OCI-M2 (cell line): ENCODE measurements around the gene ECI1.
"Not testable (repeated sequence)": the region's sequence is repeated elsewhere in the genome, so short reads cannot be mapped to it uniquely, and the experiment has no call there.

ENCODE experiments used
- DNase-seq: peaks from one replicate; lab custom pipeline; 2025; ENCODE audit not compliant: unreplicated experiment; lab: John Stamatoyannopoulos, UW

ECI1 gene

DNA sequence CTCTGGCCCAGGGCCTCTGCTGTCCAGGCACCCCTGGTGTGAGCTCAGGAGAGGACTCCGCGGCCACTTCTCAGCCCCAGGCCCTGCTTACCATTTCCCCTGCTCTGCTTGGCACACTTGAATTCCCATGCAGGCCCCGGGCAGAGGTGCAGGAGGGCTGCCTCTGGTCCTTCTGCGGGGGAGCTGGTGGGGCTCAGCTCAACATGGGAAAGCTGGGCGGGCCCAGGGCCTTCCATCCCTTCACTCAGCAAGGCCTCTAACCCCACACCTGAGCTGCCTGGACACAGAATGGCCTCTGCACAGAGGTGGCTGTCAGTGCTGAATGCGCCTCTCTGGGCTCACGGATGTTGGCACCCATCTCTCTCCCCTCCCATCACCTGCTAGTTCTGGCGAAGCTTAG, 29.1 kb upstream of the ECI1 start:
- DNase-seq = no peak

DNA sequence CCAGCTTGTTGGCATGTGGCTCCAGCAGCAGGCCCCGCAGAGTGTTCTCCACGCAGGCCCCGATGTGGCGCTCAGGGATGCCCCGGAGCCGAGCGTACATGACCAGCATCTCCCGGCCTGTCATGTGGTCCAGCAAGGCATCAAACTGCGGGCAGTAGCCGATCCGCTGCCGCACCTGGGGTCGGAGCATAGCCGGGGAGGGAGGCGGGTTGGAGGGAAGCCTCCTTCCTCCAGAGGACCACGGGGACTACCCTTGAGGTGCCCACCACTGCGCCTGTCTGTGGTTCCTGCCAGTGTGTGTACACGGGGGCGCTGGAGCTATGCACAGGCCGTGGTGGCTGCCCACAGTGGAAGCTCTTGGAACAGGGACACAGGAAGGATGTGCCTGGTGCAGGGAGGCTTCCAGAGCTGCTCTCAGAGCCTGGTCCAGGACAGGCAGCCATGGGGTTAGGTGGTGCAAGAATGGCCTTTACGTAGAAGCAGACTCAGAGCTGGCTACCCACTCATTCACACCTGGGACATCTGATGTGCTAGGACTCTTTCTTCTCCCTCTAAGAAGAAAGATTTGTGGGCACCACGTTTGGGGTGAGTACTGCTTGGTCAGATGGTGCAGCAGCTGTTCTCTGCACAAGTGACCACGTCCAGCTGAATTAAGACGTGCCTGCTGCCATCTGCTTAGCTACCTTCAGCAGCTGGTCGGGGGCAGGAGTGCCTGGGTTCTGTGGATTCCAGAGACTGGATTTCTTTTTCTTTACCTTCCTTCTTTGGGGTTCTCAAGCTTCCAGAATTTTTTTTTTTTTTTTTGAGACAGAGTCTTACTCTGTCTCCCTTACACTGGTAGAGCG, 27.8 kb upstream of the ECI1 start:
- DNase-seq = no peak

DNA sequence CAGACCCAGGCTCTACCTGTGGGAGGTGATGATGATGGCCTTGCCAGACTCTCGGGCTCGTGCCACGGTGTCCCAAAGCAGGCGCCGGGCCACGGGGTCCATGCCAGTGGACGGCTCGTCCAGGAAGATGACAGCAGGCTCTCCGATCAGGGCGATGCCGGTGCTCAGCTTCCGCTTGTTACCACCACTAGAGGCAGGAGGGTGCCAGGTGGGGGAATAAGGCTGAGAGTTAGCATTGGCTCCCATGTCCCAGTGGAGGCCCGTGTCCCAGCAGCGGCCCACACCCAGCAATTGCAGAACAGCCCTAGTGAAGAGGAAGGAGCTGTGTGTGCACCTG, 26.9 kb upstream of the ECI1 start:
- no peak for DNase-seq

DNA sequence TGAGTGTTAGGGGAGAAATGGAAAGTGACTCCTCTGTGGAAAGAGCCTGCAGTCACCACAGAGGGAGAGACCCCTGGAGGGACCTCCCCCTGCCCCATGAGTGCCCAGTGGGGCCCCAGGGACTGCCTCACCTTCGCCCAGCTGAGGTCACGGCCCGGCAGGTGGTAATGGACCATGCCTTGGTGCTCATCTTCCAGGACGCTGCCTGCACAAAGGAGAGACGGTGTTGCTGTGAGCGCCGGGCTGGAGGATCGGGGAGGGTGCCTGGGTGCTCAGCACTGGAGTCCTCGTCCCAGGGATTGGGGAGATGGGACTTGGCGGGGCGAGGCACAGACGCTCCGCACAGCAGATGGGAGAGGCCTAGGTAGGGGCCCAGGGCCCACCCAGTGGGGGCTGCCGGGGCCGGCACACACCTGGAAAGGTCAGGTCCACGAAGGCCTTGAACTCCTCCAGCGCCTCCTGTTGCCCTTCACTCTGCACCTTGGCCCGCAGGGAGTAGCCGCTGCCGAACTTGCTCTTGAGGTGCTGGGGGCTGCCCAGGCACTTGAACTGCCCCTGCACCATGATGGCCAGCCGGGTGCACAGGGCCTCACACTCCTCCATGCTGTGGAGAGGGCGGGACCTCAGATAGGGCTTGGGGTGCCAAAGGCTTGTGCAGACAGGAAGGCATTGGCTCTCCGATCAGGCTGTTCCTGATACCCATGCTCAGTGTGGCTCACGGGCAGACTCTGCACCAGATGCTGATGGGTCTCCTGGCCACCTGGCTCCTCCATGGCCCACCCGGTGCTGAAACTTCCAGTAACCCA, 26.3 kb upstream of the ECI1 start:
- DNase-seq = no peak

DNA sequence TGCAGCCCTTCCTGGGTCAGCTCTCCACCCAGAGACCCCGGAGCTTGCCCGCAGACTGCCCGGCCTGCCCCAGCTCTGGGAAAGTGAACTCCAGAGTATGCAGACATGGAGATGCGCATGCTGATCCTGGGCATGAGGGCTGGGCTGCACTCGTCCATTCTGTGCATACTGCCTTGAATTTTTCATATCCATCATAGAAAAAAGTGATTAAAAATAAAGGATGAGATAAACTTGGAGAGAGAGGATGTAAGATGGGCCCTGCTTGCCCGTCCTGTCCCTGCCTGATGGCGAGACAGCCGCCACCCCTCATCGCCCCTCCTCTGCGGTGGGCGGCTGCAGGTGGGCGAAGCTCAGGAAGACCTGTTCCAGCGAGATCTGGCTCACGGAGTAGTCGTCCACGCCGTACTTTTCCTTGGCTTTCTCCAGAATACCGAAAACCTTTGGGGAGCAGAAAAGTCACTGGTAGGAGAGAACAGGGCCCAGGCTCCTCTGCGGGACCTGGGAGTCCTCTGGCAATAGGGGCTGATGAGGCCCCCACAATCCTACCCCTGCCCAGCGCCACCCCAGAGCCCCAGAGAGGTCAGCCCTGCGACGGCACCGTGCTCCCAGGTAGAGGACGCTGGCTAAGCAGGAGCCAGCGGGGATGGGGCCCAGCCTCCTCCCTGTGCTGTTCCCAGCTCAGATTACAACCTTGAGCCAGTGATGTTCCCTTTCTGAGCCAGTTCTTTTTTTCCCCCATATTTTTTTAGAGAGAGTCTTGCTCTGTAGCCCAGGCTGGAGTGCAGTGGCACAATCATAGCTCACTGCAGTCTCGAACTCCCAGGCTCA, 25.2 kb upstream of the ECI1 start:
- DNase-seq = no peak

DNA sequence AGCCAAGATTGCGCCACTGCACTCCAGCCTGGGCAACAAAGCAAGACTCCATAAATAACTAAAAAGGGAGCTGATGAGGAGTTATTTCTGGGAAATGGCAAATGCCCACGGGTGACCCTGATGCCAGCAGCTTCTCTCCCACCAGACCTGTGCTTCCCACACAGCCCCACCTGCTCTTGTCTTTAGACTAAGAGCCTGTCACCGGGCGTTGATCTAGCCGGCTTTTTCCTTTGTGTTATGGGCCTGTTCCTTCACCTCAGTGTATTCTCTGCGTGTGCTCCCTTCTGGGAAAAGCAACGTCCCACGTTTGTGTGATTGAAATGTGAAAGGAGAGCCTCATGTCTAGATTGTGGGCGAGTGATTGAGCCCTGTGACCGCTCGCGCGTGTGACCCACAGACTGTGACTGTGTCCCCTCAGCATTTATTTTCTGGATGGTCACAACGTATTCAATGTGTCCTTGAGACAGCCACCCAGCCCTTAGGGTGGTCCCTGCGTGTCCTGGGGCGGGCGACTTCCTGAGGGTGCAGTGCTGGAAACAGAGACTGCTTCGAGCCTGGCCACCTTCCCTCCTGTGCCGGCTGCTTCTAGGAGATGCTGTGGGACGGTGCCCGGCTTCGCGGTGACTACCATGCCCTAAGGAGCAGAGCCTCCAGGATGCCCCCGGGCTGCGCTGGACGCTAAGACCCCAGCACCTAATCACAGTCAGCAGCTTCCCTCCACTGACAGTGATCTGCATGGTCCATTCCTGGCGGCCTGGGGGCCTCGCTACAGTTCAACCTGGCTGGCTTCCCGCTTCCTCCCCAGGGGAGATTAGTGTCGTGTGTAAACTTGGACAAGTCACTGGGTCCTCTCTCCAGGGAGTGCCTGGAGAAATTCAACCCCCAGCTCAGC, 24.3 kb upstream of the ECI1 start:
- DNase-seq = no peak

DNA sequence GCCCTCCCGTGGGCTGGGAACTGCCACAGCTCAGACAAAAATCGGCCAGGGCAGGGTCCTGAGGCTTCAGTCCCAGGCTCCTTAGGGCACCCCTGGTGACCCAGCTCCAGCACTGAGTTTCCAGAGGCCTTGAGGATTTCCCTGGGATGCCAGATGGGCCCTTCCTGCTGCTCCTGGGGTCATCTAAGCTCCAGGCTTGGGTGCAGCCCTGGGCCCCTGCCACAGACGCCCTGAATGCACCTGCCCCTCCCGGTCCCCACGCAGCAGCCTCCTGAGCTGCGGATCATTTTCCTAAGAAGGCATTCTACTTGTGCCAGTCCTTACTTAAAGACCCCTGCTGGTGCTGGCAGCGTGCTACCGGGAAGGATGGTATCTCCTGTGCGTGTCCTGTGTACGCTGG, 22.5 kb upstream of the ECI1 start:
- DNase-seq = no peak

DNA sequence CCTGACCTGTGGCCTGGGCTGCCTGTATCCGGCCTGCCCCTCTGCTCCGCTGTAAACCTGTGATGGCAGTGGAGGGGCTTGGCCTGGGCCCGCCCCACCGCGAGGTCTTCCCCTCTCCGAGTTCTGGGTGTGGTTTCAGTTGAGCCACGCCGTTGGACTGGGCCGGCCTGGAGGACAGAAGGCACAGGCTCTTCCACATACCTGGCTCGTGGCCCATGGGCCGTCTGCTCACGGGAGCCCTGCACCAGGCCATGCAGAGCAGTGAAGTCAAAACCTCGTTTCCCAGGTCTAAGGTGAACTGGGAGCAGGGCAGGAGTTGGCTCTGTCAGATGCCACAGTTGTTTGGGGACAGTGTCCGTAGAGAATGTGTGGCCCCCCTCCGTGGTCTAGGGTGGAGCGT, 22.1 kb upstream of the ECI1 start:
- no peak for DNase-seq

DNA sequence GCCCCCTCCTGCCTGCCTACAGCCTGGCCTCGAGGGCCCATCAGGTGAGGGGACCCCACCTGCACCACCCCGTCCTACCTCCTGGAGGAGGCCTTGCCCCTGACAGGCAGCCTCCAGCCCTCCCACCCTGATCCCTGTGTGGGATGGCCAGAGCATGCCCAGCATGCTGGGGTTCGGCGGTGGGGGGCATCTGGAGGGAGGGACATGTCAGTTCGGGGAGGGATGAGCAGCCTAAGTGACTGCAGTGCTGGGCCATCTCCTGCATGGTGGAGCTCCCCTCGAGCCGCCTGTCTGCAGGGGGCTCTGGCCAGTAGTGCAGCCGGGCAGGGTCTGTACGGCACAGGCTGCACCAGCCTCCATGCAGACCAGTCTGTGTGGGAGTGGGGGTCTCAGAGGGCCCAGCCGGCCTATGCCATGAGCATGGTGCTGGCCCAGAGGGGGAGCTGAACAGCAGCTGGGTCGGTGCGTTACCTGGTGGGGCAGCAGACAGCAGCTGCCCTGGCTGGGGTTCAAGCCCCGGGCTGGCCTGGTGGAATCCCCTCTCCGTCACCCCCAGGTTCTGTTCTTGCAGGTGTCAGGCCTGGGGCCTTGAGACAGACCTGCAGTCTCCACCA, 20.6 kb upstream of the ECI1 start:
- DNase-seq = no peak

DNA sequence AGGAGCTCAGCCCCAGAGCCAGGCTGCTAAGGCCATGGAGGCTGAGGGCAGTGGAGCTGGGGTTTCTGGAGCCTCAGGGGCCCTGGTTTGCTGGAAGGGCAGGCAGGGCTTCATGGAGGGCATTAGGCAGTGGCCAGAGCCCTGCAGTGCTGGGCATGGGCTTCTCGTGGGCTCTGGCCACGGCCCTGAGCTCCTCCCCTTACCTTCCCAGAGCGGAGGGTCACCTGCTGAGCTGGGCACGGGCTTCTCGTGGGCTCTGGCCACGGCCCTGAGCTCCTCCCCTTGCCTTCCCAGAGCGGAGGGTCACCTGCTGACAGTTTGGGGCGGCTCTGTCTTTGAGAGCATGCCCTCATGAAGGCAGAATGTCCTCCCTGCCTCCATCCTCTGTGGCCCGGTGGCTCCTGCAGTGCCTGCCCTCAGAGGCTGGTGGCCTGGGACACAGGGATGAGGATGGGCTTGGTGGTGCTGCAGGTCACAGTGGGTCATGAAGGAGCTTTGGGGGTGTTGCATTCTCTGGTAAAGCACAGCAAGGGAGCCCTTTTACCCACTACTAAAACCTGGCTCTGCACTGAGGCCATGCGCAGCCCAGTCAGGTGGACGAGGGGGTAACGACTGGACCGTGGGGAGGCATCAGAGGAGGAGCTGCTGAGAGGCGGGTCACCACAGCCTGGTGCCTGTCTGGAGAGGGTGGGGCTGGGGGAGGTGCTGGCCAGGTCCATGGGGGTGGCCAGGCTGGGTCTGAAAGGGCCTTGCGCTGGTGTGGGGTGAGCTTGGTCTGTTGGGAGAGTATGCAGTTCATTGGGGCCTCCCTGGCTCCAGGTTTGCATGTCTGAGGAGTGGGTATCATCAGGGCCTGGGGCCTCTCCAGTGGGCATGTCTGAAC, 19.4 kb upstream of the ECI1 start:
- DNase-seq = no peak

DNA sequence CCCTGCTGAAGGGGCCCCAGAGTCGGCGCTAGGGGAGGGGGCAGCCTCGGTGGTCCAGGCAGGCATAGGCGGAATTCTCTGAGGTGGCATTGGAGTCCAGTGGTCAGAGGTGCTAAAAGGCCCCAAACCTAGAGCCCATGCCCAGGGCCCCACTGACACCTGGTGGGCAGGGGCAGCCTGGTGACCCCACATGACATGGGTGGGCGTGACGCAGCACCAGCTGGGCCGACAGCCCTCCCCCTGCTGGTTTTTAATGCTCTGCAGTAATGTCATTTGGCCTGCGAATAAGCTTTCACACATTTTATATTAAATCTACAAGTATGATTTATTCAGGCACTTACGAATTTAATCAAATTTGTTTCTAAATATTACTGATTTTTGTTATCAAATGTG, 18.7 kb upstream of the ECI1 start:
- DNase-seq = no peak

DNA sequence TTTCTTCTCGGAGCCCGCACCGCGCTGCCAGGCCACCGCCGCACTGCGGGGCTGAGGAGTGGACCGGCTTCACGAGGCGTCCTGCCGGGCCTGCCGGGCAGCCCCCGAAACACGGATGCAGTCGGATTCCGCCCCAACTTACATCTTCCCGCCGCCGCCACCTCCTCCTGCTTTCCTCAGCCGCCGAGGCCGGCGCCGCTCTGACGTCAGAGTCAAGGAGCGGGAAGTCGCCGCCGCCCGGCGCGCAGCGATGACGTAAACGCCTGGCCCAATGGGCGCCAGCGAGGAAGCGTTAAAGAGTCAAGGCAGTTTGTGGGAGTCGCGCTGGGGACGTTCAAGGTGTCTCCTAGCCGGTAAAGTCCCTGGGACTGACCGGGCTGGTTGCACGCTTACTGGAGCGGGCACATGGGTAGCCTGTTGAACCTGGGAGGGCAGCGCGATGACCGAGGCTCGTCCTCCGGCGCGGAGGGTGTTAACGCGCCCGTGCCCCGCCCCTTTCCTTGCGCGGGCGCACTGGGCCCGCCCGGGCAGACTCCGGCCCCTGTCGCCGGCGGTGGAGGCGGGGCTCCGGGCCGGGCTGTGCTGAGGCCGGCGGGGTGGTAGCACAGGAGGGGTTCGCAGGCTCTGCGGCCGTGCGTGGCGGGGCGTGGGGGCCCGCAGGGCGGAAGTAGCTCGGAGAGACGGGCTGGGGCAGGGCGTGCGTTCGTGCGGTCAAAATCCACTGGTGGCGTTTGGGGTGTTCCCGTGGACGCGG, 16.7 kb upstream of the ECI1 start, which contains the start of gene RNPS1:
Gene RNPS1 (minus strand): TSS at position 214 of the 754 bp plus-strand sequence. CDS start 3,483 bp downstream, outside the sequence.
- DNase-seq = peak; percentile 74

DNA sequence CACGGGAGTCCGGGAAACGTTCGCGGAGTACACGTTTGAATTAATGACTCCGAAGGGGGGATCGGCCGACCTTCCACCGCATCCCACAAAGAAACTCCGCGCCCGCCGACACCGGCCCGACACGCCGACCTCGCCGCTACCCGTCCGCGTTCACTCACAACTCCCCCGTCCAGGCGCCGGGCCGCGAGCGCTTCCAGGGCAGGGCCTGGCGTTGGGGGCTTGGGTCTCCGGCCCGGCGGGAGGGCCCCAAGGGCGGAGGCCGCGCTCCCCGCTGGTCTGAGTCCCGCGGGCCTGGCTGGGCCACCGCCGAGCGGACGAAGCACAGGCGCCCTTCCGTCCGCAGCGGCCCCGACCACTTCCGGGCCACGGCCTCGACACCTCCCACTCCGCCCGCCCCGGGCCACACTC, 16.1 kb upstream of the ECI1 start:
- DNase-seq = not testable (repeated sequence)

DNA sequence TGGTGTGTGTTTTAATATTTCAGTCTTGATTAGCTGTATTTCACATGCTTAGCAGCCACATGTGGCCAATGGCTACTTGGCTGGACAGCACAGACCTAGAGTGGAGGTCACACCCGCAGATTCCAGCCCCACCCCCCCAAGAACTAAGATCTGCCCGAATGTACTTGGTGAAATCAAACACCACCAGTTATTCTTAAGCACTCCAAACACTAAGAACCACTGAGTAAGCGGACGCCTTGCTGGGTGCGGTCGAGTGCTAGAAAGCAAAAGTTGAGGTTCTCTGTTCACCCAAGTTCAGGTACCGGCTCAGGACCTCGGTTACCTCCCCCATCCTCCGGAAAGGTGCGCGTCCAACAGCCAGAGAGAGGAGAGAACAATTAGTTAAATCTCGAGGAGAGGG, 15.5 kb upstream of the ECI1 start:
- not testable (repeated sequence) for DNase-seq

DNA sequence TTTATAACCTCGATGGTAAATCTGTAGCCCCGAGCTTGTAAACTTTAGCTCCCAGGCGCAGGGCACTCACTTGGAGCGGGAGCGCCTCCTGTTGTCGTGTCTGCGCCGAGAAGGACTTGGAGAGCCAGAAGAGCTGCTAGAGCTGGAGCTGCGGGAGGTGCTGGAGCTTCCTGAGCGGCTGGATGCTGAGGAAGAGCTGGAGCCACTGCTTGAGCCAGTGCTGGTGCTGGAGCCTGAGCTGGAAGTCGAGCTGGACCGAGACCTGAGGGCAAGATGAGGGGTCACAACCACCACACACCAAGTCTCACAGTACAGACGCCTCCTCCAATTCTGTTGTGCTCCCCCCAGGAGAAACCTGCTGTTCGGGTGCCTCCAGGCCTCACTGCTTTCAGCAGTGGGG, 11.6 kb upstream of the ECI1 start:
- DNase-seq = not testable (repeated sequence)

DNA sequence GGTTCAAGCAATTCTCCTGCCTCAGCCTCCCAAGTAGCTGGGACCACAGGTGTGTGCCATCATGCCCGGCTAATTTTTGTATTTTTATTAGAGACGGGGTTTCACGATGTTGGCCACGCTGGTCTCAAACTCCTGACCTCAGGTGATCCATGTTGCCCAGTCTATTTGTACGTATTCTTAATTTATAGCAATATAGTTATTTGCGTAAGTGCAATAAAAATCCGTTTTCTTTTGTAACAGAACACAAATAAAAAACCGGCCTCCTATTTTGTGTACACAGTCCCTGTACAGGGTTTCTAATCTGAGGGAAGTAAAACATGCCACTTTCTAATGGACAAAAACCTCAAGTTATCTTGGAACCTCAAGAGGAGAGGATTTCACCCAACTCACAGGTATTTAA, 8.9 kb upstream of the ECI1 start:
- no peak for DNase-seq

DNA sequence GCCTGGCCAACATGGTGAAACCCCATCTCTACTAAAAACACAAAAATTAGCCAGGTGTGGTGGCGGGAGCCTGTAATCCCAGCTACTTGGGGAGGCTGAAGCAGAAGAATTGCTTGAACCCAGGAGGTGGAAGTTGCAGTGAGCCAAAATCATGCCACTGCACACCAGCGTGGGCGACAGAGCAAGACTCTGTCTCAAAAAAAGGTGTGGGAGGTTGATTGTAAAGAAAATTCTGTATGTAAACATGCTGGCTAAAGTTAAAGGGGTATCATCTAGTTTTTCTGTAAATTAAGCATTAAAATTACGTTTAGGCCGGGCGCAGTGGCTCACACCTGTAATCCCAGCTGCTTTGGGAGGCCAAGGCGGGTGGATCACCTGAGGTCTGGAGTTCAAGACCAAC, 7.1 kb upstream of the ECI1 start:
- not testable (repeated sequence) for DNase-seq

DNA sequence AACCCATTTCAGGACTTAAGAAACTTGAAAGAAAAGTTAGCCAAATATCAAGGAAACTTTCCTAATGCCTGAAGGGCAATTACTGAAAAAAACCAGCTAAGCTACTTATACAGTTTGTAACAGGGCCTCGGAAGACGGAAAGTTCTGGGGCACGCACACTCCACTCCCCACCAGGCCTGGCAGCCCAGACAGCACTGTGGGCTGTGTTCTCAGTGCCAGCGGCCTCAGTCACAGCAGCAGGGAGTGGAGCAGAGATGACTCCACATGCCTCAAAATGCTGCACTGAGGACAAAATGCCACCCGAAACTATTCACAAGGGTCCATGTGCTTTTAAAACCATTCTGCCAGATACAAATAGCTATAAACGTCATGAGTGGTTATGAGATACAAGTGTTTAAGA, 6.3 kb upstream of the ECI1 start:
- no peak for DNase-seq
